DND-41 (cell line): ENCODE results near the gene PAX4.

Experiments used
- CTCF ChIP-seq: IDR thresholded peaks from 2 replicates; pipeline ENCODE4 v1.5.1; 2012; ENCODE audit warnings: borderline replicate concordance, low read length, moderate library complexity, mild to moderate bottlenecking; ENCODE audit not compliant: poor library complexity, severe bottlenecking; ENCODE audit errors: extremely low read depth
- EZH2 ChIP-seq: IDR thresholded peaks from 3 replicates; pipeline ENCODE4 v1.6.1; 2012; ENCODE audit warnings: borderline replicate concordance, low read depth, mild to moderate bottlenecking, moderate library complexity, low read length, inconsistent platforms; ENCODE audit not compliant: severe bottlenecking

- no peak for TF ChIP-seq CTCF
- TF ChIP-seq EZH2 = no peak
Observed at GRCh38 chr7:127580612-127581011, 37.3 kb downstream of the PAX4 start.
